CD4-positive, alpha-beta T cell treated with Interferon alpha-2 for 1 hour (primary cell): ENCODE results near the gene NR6A1.

ENCODE experiments used
- DNase-seq, 2 donors: peaks; one replicate each; pipeline ENCODE4 v3.0.0-alpha.2; 2020 to 2022

NR6A1 gene

DNA sequence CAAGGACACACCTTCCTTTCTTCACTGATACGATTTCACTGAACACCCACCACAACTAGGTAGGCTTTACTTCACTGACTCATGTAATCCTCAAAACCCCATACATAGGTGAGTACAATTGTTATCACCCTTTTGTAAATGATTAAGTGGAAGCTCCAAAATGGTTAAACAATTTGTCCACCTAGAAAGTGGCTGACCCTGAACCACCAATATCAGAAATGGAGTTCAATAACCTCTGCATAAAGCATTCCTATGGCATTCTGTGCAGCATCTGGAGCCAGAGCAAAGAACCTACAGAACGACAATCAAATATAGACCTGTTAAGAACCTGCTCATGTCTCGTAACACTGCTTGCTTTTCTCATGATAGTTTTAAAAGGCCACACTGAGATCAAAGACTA, 213.2 kb downstream of the NR6A1 start:
- DNase-seq: no peak

DNA sequence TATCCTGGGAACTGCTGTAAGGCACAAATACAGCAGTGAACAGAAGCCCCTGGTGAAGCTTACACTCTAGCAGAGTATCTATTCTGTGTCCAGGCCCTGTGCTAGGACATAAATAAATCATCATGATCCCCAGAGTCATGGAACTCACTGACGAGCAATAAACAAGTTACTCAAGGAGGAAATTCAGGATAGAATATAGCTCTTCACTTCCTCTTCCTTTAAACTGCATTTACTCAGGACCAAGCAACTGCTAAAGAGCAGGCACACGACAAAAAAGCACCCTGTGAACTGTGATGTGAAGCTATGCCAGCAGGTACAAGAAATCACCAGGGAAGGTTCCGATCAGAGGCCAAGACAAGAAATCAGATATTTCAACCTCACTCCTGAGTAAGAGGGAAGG, 216.1 kb downstream of the NR6A1 start:
- DNase-seq: no peak

DNA sequence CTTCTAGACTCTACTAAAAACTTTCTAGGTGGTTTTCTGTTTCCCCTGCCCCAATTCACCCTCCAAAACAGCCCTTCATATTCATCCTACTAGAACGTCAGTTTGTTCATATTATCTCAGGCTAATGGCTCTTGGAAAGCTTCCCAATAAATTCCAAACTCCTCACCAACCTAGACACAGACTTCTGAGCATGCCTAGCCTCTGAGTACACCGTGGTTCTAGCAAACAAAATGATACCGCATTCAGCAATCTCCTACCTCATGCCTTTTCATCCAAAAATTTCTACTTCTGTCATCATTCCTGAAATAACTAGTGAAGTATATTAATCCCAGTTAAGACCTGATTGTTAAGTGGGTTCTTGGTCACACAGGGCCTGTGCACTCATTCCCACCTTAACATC, 217.4 kb downstream of the NR6A1 start:
- DNase-seq: no peak

DNA sequence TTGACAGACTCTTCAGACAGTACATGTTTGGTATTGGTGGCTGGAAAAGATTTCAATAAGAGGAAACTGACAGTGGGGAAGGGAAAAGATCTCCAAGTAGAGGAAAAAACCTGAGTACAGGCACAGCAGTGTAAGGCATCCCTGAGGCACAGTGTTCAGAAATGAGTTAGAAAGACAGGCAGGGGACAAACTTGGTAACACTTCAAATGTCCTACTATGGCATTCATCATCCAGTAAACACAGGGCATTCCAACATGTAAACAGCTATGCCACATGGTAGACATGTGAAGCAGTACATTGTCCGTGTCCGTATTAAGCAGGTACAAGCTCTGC, 218.9 kb downstream of the NR6A1 start:
- DNase-seq: no peak

DNA sequence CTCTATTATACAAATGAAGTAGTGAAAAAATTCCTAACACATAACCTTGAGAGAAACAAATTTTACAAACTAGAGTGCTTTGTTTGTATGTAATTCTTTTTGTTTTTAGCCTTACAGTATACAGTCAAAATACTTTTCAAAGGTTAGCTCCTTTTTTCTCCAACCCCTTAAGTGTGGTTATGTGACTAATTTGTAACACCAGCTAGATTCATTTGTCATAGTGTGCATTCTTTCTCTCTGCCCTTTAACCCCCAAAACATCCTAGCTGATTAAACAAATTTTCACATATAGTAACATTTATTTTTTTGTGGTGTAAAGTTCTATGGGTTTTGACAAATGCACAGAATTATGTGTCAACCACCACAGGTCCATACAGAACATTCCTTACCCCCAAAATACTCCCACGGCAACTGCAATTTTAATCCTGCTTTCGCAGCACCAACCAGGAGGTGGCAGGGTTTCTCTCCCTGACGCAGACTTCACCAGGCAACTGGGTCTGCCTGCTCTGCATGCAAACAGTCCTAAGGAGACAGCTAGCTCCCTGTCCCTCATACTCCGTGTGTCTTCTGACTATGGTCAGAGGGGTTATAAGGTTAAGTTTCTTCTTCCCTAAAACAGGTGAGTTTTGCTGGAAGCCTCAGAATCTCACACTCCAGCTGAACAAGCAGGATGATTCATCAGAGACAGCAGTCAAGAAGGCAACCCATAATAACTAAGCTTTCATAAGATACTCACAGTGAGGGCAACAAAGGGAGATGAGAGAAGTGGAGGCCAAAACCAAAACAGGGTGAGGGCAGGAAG, 219.4 kb downstream of the NR6A1 start:
- DNase-seq: peak in 1 of 2 donors; percentile 5

DNA sequence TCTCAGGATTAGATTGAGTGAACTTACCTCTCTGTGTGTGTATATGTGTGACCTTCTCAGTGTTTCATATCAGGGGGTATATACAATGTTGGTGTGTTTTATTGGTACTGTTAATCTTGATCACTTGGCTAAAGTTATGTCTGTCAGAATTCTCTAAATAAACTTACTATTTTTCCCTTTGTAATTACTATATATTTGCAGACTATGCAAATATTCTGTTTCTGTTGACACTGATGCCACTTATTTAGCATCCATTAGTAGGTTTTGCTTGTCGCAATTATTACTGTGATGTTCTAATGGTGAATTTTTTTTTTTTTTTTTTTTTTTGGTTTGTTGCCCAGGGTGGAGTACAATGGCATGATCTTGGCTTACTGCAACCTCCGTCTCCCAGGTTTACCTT, 221.0 kb downstream of the NR6A1 start:
- DNase-seq: no peak

DNA sequence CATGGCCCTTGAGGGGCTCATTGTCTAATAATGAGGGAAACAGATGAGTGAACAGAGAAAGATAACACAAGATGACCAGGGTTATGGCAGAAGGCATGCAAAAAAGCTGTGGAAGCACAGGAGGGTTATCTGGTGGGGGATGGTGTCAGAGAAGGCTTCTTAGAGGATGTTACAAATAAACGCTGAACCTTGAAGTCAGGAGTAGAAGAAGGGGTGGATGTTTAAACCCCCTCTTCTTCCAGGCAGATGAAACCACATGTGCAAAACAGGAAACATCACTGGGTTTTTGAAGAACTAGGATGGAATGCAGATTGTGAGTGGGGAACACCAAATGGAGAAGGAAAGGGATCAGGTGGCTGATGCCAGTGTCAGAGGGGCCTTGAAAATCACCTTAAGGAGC, 222.1 kb downstream of the NR6A1 start:
- no peak for DNase-seq

DNA sequence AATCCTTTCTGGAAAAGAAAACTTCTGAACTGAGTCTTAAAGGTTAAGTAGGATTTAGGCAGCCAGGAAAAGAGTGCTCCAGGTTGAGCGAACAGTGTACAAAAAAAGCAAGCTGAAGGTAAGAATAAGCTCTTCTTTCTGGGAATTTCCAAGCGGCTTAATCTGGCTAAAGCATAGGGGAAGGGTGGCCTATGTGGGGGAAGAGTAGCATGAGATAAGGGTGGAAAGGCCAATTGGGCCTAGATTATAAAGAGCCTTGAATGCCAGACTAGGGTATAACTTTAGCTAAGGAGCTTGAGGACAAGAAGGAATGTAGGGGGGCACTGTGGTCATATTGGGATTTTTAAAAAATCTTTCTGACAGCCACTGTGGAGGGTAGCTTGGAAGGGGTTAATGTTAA, 226.6 kb downstream of the NR6A1 start:
- no peak for DNase-seq

DNA sequence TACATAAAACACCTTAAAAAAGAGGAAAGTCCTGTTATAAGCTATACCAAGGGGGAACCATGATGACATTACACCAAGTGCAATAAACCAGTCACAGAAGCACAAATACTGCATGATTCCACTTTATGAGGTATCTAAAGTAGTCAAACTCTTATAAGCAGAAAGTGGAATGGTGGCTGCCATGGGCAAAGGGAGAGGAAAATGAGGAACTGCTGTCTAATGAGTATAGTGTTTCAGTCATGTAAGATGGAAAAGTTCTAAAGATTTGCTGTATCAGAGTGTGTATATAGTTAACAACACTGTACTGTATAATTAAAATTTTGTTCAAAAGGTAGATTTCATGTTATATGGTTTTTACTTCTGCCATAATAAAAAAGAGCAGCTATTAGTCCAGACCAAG, 229.3 kb downstream of the NR6A1 start:
- DNase-seq: no peak

DNA sequence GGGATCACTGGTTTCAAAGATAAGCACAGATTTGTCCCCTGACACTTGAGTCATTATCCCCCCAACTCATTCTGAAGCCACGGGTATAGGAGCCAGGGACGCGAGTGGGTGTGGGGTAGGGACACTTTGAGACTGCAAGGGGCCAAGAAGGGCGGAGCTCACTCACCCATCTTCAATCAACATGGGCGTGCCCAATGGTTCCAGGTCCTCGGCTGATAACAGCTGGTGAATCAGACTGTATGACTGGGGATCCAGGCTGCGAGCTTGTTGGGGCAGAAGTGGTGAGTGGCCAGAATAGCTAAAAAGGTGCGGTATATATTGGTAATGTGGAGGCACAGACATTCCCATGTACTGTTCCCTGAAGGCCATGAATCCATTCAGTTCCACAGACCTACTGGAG, 233.2 kb downstream of the NR6A1 start:
- DNase-seq: no peak

DNA sequence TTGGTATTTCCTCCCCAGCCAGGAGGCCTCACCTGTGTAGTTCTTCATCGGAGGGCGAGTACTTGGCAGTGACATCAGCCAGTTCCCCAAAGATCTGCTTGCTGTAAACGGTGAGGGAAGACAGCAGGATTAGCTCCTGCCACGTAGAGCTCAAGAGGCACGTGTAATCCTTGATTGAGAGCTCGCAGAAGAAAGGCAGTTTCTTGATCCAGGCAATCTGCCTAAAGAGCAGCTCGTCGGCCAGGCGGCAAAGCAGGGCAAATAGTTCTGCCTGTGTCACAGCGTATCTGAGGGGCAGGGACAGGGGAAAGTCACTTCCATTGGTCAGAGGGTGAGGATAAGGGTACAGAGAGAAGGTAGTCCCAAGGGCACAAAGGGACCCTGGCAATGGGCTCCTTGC, 235.3 kb downstream of the NR6A1 start:
- DNase-seq: no peak

DNA sequence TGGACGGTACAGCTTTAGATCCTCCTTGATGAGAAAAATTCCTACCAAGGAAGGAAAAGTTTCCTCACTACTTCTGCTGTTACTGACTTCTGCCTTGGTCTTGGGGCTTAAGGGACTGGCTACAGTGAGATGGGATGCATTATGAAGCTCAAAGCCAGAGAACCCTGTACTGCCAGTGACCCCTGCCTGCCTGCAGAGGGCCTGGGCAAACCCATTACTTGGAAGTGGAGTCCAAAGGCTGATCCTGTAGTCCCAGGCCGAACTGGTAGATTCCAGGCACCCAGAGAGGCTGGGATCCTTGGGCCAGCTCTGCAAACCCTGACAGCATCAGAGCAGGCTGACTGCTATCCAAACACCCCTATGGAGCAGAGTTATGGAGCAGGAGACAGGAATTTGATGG, 238.2 kb downstream of the NR6A1 start:
- DNase-seq: no peak

DNA sequence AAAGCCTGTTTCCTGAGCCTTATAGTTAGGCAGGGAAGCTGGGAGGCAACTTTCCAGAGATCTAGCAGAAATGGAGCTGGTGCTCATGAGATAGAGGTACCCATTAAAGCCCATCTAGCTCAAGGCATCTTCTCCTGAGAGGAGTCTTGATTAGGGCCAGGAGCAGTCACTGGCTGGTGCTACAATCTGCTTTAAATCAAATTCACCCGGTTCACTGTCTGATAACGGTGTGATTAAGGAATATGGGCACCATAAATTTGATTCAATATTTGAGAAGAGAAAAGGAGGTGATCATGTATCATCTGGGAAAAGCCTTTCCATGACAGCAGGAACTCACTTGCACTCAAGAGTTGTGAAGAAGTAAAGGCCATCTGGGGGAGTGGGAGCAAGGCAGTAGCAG, 240.0 kb downstream of the NR6A1 start:
- no peak for DNase-seq

DNA sequence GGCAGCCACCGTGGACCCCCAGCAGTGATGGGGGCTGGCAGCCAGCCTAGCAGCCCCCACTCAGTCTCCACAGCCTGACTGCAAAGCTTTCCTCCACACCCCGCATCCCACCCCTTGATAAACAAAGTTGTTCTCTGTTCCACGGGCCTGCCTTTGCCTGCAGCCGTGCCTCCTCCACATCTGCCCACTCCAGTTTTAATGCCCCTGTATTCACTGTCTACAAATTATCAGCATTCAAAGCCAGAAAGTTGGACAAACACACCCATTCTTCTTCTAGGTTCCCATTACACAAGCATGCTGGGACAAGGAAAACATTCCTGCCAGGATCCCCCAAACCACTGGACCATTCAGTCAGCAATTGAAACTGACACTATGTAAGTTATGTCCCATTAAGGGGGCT, 240.9 kb downstream of the NR6A1 start:
- no peak for DNase-seq

DNA sequence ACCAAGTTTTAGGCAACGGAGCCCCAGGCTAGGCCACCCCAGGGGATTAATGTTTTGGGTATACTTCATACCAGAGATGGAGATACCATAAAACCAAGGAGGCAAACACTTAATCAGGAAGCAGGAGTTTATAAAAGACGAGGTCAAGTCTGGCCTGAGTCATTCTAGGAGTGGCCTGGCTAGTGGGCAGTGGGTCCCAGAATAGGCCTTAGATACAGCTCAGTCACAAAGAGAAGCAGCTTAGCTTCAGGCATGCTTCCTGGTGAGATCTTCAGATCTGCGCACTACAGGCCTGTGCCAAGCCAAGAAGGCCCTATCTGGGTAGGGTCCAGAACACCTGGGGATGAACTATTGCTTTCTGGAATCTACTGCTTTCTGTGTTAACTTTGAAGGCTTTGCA, 243.3 kb downstream of the NR6A1 start:
- DNase-seq: no peak

DNA sequence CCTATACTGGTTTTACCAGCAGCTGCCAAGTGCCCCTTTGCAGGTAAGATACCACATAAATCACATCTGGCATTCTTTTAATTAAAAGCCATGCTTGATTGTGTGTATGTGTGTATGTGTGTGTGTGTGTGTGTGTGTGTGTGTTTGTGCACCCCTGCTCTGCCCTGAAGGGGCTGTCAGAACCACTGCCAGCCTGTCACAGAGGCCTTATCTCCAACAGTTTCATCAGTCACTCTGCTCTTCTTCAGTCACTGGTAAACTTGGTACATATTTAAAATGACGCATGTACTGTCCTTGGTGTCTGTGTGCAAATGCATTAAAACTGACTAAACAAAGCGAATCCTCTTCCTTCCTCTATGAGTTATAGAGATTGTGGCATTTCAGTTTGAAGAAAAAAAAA, 244.9 kb downstream of the NR6A1 start:
- no peak for DNase-seq

DNA sequence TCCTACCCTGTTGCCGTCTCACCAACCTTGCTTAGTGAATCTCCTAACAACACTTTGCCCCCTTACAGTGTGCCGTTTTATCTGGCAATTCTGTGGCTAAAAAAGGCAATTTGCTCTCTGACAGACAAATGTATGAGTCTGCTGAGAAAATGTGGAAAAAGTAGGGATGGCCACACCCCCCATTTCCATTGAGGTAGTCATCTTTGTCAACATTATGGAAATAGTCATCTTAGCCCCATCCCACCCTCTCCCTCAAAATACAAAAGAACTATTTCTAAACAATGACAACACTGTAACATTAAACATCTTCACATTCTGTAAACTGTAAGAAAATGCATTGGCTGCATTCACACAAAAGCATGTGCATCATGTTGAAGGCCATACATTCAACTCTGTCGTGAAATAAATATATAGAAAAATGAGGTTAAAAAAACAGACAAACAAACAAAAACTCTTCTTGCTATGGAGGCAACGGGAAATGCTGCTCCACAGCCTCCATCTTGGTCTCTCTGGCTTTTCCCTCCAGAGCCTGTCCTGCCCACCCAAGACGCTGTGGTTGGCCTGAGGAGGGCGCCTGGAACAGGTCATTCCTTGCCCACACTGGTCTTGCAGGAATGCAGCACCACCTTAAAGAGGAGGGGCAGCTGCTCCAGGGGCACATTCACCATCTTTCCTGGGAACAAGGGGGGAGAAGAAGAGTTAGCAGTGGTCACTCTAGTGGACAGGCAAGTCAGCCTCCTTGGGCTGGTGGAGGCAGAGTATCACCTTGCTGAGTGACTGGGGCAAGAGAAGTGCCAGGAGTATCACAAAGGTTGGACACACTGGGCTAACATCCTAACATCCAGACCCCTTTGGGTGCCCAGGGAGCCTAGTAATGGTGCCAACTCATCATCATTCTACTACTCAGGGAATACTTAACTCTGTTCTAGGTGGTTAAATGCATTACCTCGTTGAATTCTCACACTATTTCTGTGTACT, 248.7 kb downstream of the NR6A1 start:
- DNase-seq: no peak

DNA sequence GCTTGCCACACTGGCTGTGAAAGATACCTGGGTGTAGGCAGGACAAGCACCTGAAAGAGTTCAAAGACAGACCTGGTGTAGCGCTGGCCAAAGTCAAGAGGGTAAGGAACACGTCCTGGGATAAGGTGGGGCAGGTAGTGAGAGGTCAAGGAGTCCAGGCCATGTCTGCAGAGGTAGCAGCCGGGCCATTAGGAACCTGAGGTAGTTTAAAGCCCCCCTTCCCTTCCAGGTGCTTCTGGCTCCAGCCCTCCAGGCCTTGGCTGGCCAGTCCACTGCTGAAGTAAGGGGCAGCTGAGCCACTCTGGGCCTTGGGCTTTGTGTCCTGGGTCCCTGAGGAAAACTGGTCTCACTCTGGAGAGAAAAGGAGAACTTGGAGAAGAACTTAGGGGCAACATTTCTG, 250.0 kb downstream of the NR6A1 start:
- no peak for DNase-seq

DNA sequence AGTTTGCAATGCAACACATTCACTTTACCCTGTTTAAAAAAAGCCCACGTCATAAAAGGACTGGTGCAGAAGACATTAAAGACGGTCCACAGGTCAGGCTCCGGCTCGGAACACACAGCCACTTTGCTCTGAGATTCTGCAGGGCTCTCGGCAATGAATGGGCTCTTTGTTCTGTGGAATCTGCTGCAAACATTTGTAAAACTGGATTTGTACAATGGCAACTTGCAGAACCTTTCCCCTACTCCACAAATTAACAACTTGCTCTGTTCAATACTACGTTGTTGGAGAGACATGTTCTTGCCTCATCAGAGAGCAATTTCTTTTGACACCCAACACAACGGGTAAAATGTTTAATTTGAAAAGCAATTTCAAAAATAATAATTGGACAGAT, 250.9 kb downstream of the NR6A1 start:
- no peak for DNase-seq

DNA sequence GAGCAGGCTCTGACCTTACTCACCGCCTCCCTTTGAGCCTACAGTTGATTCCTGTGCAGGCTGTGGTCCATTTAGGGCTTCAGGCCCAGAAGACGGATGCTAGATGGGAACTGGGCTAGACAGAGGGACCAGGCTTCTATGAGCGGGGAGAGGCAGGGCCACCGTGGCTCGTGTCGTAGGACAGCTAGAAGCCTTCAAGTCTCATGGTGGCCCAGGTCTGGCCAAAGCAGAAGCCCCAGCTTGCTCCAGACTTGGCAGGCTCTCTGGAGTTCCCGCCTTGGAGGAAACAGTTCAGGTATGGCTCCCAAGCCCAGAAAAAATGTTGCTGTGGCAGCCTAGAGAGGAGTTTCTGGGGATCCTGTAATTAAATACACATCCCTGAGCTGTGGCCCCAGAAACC, 253.0 kb downstream of the NR6A1 start:
- no peak for DNase-seq

DNA sequence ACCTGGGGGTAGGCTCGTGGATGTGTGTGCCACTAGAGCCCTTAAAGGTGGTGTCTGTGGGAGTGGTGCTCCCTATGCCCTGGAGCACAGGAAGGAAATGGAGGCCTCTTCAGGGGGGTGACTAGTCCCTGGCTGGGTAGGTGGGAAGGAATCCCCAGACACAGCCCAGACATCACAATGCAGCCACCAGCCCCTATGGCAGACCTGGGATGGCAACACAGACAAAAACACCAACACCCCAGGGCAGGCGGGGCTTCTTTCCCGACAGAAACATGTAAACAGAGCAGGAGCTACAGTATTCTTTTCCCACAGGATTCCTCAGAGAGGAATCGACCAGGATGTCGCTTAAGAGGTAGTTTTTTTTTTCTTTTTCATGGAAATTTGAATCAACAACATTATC, 253.5 kb downstream of the NR6A1 start:
- no peak for DNase-seq

DNA sequence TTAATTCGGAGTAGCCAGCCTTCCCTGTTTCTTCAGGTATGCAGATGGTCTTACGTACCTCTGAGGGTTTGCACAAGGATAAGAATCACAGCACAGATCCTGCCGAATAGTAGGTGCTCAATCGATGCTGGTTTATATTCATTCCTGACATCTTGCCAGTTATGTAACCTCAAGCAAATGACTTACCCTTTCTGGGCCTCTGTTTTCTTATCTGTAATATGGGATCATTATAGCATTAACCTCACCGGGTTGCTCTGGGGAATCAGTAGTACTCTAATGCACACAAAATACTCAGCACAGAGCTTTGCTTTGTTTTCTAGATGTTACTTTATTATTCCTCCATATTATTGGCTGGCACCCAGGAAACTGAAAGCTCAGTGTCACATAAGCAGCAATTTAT, 256.2 kb downstream of the NR6A1 start:
- no peak for DNase-seq

DNA sequence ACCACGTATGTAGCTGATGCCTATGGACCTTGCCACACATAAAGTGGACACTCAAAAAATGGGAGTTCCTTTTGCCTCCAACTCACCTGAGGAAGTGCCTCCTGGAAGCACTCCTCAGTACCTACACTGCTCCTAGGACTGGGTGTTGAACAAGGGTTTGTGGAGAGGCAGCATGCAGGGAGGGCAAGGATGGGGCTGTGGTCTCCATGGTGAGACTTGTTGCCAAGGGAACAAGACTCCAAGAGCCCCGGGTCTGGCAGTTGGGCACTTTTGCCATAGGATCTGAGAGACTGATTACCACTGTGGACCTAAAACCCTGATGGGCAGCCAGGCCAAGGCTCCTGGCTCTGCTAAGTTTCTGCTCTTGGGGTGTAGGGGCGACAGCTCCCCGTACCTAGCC, 257.0 kb downstream of the NR6A1 start:
- no peak for DNase-seq

DNA sequence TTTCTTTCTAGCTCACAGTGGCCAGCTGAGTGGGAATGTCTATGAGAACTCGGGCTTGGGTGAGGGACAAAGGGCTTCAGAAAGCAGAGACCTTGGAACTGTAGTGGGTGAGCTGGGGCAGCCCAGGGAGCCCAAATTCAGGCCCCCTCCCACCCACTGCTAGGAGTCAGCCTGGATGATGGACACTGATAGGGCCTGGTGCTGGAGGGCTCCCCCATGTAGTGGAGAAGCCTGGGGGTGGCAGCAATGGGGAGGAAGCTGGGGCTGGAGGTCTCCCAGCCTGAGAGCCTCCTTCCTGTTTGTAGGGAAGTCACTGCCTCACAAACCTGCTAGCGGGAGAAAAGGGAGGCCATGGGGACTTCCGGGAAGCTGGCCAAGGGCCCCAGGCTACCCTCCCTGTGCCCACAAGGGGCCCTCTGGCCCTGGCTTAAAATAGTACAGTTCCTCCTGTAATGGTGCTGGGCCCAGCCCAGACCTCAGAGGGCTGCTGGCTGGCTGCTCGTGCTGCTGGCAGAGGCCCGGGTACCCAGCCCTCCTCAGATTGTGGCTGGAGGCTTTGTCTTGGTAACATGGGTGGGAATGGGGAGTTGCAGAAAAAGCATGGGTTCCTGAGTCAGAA, 257.6 kb downstream of the NR6A1 start:
- no peak for DNase-seq
